ENCODE measurements around the gene SKOR2.

Gene SKOR2

DNA sequence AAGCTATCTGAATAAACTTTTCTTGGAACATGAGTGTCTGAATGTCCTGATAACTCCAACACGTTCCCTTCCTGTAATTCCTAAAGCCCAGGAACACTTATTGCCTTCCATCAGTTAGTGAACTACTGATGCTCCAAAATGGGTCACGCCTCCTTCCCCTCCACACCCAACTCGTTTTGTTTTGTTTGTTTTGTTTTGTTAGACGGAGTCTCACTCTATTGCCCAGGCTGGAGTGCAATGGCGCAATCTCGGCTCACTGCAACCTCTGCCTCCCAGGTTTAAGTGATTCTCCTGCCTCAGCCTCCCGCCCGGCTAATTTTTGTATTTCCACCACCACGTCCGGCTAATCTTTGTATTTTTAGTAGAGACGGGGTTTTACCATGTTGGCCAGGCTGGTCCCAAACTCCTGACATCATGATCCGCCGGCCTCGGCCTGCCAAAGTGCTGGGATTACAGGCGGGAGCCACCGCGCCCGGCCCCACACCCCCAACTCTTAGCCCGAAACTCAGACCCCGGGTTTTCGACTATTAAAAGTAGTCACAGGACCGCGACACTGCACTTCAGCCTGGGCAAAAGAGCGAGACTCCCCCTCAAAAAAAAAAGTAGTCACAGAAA is 76.1 kb downstream of the SKOR2 start:
- TF ChIP-seq, protein P1, sequence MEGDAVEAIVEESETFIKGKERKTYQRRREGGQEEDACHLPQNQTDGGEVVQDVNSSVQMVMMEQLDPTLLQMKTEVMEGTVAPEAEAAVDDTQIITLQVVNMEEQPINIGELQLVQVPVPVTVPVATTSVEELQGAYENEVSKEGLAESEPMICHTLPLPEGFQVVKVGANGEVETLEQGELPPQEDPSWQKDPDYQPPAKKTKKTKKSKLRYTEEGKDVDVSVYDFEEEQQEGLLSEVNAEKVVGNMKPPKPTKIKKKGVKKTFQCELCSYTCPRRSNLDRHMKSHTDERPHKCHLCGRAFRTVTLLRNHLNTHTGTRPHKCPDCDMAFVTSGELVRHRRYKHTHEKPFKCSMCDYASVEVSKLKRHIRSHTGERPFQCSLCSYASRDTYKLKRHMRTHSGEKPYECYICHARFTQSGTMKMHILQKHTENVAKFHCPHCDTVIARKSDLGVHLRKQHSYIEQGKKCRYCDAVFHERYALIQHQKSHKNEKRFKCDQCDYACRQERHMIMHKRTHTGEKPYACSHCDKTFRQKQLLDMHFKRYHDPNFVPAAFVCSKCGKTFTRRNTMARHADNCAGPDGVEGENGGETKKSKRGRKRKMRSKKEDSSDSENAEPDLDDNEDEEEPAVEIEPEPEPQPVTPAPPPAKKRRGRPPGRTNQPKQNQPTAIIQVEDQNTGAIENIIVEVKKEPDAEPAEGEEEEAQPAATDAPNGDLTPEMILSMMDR (IDR thresholded peaks at IDR 0.05; ENCODE audit: poor library complexity, severe bottlenecking): no peak
- H3K9me3 ChIP-seq (ENCODE audit: severe bottlenecking): no peaks in the 10 kb centered on the region
- DNase-seq (ENCODE audit: low spot score): no peak

DNA sequence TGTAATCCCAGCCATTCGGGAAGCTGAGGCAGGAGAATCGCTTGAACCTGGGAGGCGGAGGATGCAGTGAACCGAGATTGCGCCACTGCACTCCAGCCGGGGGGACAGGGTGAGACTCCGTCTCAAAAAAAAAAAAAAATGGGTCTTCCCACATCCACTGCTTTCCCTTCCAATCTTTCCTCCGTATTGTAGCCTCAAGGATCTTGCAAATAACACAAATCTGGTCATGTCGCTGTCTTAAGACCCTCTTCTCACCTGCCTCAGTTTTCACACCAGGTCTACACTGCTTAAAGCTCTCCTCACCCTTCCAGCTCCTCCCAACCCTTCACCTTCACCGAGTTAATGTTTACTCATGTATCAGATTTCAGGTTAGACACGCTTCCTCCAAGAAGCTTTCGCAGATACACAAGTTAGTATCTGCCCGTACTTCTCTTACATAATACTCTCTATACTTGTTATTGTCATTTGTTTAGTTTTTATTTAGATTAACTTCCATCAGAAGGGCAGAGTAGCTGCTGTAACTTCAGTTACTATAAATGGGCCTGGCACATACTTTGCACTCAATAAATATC is 76.8 kb downstream of the SKOR2 start:
- Histone ChIP-seq H3K9me3 (ENCODE audit: severe bottlenecking) (no peaks in the 10 kb centered on the region), H3K4me3 (ENCODE audit: severe bottlenecking) (peak overlapping the region; percentile 77), H3K27me3 (ENCODE audit: insufficient read depth, poor library complexity, severe bottlenecking) (no peaks in the 10 kb centered on the region), H3K27ac (ENCODE audit: poor library complexity, severe bottlenecking) (peak overlapping the region; percentile 33), H3K4me1 (ENCODE audit: insufficient read depth, poor library complexity, severe bottlenecking) (peaks cover 7% of the 10 kb centered on the region), H3K36me3 (ENCODE audit: low read depth) (peaks cover 21% of the 10 kb centered on the region)
- TF ChIP-seq, protein P1 (IDR thresholded peaks at IDR 0.05; ENCODE audit: poor library complexity, severe bottlenecking): no peak
- ATAC-seq (ENCODE audit: low read depth): peak; percentile 82
- no peak for DNase-seq (ENCODE audit: low spot score)

More for the DNA sequence above, 76.1 kb downstream of the SKOR2 start:
- Histone ChIP-seq H3K4me3 (ENCODE audit: severe bottlenecking) (peak overlapping the region; percentile 77), H3K4me1 (ENCODE audit: insufficient read depth, poor library complexity, severe bottlenecking) (peaks cover 7% of the 10 kb centered on the region), H3K36me3 (ENCODE audit: low read depth) (peaks cover 14% of the 10 kb centered on the region), H3K27me3 (ENCODE audit: insufficient read depth, poor library complexity, severe bottlenecking) (no peaks in the 10 kb centered on the region), H3K27ac (ENCODE audit: poor library complexity, severe bottlenecking) (peak overlapping the region; percentile 33)
- 0 out of 3 replicates have a peak, but pooled peaks have one; percentile 5 for ATAC-seq (ENCODE audit: low read depth)

DNA sequence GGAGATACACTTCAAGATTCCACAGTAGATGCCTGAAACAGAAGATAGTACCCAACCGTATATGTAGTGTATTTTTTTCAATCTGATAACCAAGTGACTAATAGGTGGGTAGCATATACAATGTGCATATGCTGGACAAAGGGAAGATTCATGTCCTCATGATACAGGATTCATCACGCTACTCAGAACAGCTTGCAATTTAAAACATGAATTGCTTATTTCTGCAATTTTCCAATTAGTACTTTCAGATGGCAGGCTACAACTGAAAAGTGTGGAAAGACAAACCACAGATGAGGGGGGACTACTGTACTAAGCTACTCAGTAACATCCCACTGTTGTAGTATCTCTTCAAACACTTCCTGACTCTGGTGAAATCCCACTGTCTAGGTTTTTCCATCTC is 79.0 kb downstream of the SKOR2 start:
- TF ChIP-seq, protein P1 (IDR thresholded peaks at IDR 0.05; ENCODE audit: poor library complexity, severe bottlenecking): no peak
- peaks cover 30% of the 10 kb centered on the region for H3K36me3 ChIP-seq (ENCODE audit: low read depth)
- no peaks in the 10 kb centered on the region for H3K9me3 ChIP-seq (ENCODE audit: severe bottlenecking)
- ATAC-seq (ENCODE audit: low read depth) (no peak), DNase-seq (ENCODE audit: low spot score) (no peak)
- no peak overlapping the region for H3K27ac ChIP-seq (ENCODE audit: poor library complexity, severe bottlenecking)
- no peaks in the 10 kb centered on the region for H3K27me3 ChIP-seq (ENCODE audit: insufficient read depth, poor library complexity, severe bottlenecking)
- H3K4me3 ChIP-seq (ENCODE audit: severe bottlenecking): no peak overlapping the region
- H3K4me1 ChIP-seq (ENCODE audit: insufficient read depth, poor library complexity, severe bottlenecking): peaks cover 7% of the 10 kb centered on the region

DNA sequence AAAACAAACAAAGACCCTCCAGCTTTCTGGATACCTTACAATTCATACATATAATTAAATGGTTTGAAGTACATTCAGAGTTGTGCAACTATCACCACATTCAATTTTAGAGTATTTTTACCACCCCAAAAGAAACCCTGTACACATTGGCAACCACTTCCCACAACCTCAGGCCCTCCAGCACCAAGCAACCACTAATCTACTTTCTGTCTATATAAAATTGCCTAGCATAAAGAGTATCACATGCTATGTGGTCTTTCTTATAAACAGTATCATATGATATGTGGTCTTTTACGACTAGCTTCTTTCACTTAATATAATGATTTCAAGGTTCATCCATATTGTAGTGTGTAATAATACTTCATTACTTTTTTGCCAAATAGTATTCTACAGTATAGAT is 82.5 kb downstream of the SKOR2 start:
- TF ChIP-seq, protein P1 (IDR thresholded peaks at IDR 0.05; ENCODE audit: poor library complexity, severe bottlenecking): no peak
- DNase-seq (ENCODE audit: low spot score) (no peak), ATAC-seq (ENCODE audit: low read depth) (no peak)
- Histone ChIP-seq H3K27ac (ENCODE audit: poor library complexity, severe bottlenecking) (no peak overlapping the region), H3K4me1 (ENCODE audit: insufficient read depth, poor library complexity, severe bottlenecking) (peaks cover 1% of the 10 kb centered on the region), H3K9me3 (ENCODE audit: severe bottlenecking) (no peaks in the 10 kb centered on the region), H3K4me3 (ENCODE audit: severe bottlenecking) (no peak overlapping the region), H3K36me3 (ENCODE audit: low read depth) (peaks cover 28% of the 10 kb centered on the region), H3K27me3 (ENCODE audit: insufficient read depth, poor library complexity, severe bottlenecking) (no peaks in the 10 kb centered on the region)

DNA sequence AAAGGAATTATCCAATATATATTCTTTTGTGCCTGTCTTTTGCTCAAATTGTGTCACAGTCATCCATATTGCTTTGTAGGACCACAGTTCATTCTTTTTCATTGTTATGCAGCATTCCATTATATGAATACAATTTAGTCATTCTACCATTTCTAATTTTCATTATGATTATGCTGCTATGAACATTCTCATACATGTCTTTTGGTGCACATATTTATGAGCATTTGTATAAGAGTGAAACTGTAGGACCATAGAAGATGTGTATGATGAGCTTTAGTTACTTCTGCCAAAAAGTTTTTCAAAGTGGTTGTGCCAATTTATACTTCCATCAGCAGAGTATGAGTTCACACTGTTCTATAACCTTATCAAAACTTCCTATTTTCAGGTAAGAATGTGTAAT is 83.0 kb downstream of the SKOR2 start:
- ATAC-seq (ENCODE audit: low read depth) (no peak), DNase-seq (ENCODE audit: low spot score) (no peak)
- H3K27ac ChIP-seq (ENCODE audit: poor library complexity, severe bottlenecking): no peak overlapping the region
- H3K4me1 ChIP-seq (ENCODE audit: insufficient read depth, poor library complexity, severe bottlenecking): peaks cover 5% of the 10 kb centered on the region
- TF ChIP-seq, protein P1 (IDR thresholded peaks at IDR 0.05; ENCODE audit: poor library complexity, severe bottlenecking): no peak
- peaks cover 24% of the 10 kb centered on the region for H3K36me3 ChIP-seq (ENCODE audit: low read depth)
- H3K9me3 ChIP-seq (ENCODE audit: severe bottlenecking): no peaks in the 10 kb centered on the region
- H3K27me3 ChIP-seq (ENCODE audit: insufficient read depth, poor library complexity, severe bottlenecking): no peaks in the 10 kb centered on the region
- no peak overlapping the region for H3K4me3 ChIP-seq (ENCODE audit: severe bottlenecking)
